ENCODE measurements around the gene DZIP1. TPM values are rescaled to one million over a fixed set of nuclear protein-coding genes. Genes with fewer than 3 reads are reported as not detected.

The DZIP1 gene
- total RNA-seq, 4 donors from 2014 or later: 6.4 to 15.3 (median 8.1) TPM

GRCh38 chr13:95615539-95615938 lies 29.0 kb downstream of the DZIP1 start:
- no peaks in the 10 kb centered on the region for H3K27me3 ChIP-seq
- no peak for DNase-seq
- H3K4me1 ChIP-seq: peaks cover 0 to 3% (median 0%) of the 10 kb centered on the region in 4 donors
- intact Hi-C loops (cut with DNase I; ENCODE audit: low total_unique reads) (no loop called here), in situ Hi-C loops (cut with MboI; ENCODE audit: low pct_ligation_motif_present in 1 of 4, low pct_unique_long_range_greater_than_20kb in 1 of 4, low sequenced_read_pairs in 3 of 4) (loop anchor here in 2 of 4 donors (10.0 to 25.0 kb wide), 2 partner anchors 219 to 222 kb away; no protein-coding TSS in a partner anchor)
- no peak overlapping the region for H3K27ac ChIP-seq
- no peaks in the 10 kb centered on the region for H3K36me3 ChIP-seq
- no peaks in the 10 kb centered on the region for H3K9me3 ChIP-seq
- 92 to 100% methylated on average over 1 to 3 of the region's 3 CpGs for whole genome bisulfite sequencing, 2 donors (ENCODE audit: low coverage in 1 of 2)
- H3K4me3 ChIP-seq: no peak overlapping the region
- TF ChIP-seq POLR2AphosphoS5 (IDR thresholded peaks at IDR 0.05) (no peak), CTCF (IDR thresholded peaks at IDR 0.05) (no peak), EP300 (IDR thresholded peaks at IDR 0.05; ENCODE audit: low read depth) (no peak), POLR2A (IDR thresholded peaks at IDR 0.05) (no peak)

- no peak for DNase-seq
- Histone ChIP-seq H3K9me3 (no peaks in the 10 kb centered on the region), H3K27ac (no peak overlapping the region), H3K27me3 (no peaks in the 10 kb centered on the region), H3K4me1 (no peaks in the 10 kb centered on the region), H3K4me3 (no peak overlapping the region), H3K36me3 (no peaks in the 10 kb centered on the region)
- WGBS, 2 donors (ENCODE audit: low coverage in 1 of 2): 80 to 81% methylated on average over 7 of the region's 7 CpGs
- intact Hi-C loops (cut with DNase I; ENCODE audit: low total_unique reads): no loop called here
- TF ChIP-seq POLR2AphosphoS5 (IDR thresholded peaks at IDR 0.05) (no peak), CTCF (IDR thresholded peaks at IDR 0.05) (no peak), EP300 (IDR thresholded peaks at IDR 0.05; ENCODE audit: low read depth) (no peak), POLR2A (IDR thresholded peaks at IDR 0.05) (no peak)
- in situ Hi-C loops (cut with MboI; ENCODE audit: low pct_ligation_motif_present in 1 of 4, low pct_unique_long_range_greater_than_20kb in 1 of 4, low sequenced_read_pairs in 3 of 4): loop anchor here in 2 of 4 donors (10.0 to 25.0 kb wide), 2 partner anchors 220 to 223 kb away; no protein-coding TSS in a partner anchor
These were observed 29.8 kb downstream of the DZIP1 start for GRCh38 chr13:95614641-95615245.

GRCh38 chr13:95608640-95609323 lies 35.7 kb downstream of the DZIP1 start:
- Histone ChIP-seq H3K4me1 (peaks cover 0 to 5% (median 2%) of the 10 kb centered on the region in 4 donors), H3K4me3 (no peak overlapping the region), H3K36me3 (no peaks in the 10 kb centered on the region), H3K27me3 (no peaks in the 10 kb centered on the region), H3K27ac (no peak overlapping the region), H3K9me3 (no peaks in the 10 kb centered on the region)
- intact Hi-C loops (cut with DNase I; ENCODE audit: low total_unique reads) (no loop called here), in situ Hi-C loops (cut with MboI; ENCODE audit: low pct_ligation_motif_present in 1 of 4, low pct_unique_long_range_greater_than_20kb in 1 of 4, low sequenced_read_pairs in 3 of 4) (loop anchor here in 1 of 4 donors (25.0 kb wide), 1 partner anchor 229 kb away; no protein-coding TSS in a partner anchor)
- WGBS, 2 donors (ENCODE audit: low coverage in 1 of 2): 61 to 83% methylated on average over 3 to 6 of the region's 6 CpGs
- TF ChIP-seq POLR2A (IDR thresholded peaks at IDR 0.05) (no peak), CTCF (IDR thresholded peaks at IDR 0.05) (no peak), POLR2AphosphoS5 (IDR thresholded peaks at IDR 0.05) (no peak), EP300 (IDR thresholded peaks at IDR 0.05; ENCODE audit: low read depth) (no peak)
- DNase-seq: no peak

GRCh38 chr13:95607366-95607765 lies 37.1 kb downstream of the DZIP1 start:
- in situ Hi-C loops (cut with MboI; ENCODE audit: low pct_ligation_motif_present in 1 of 4, low pct_unique_long_range_greater_than_20kb in 1 of 4, low sequenced_read_pairs in 3 of 4): loop anchor here in 1 of 4 donors (25.0 kb wide), 1 partner anchor 230 kb away; no protein-coding TSS in a partner anchor
- 13 to 33% methylated on average over 1 of the region's 1 CpG for WGBS, 2 donors (ENCODE audit: low coverage in 1 of 2)
- intact Hi-C loops (cut with DNase I; ENCODE audit: low total_unique reads): no loop called here
- no peaks in the 10 kb centered on the region for H3K36me3 ChIP-seq
- no peak for DNase-seq
- peaks cover 0 to 8% (median 2%) of the 10 kb centered on the region in 4 donors for H3K4me1 ChIP-seq
- H3K9me3 ChIP-seq: no peaks in the 10 kb centered on the region
- no peak for TF ChIP-seq POLR2AphosphoS5 (IDR thresholded peaks at IDR 0.05)
- TF ChIP-seq POLR2A (IDR thresholded peaks at IDR 0.05): no peak
- TF ChIP-seq EP300 (IDR thresholded peaks at IDR 0.05; ENCODE audit: low read depth): no peak
- TF ChIP-seq CTCF (IDR thresholded peaks at IDR 0.05): no peak
- H3K27ac ChIP-seq: no peak overlapping the region
- no peak overlapping the region for H3K4me3 ChIP-seq
- H3K27me3 ChIP-seq: no peaks in the 10 kb centered on the region

Data from transverse colon (tissue), 4 donors.